CD14-positive monocyte (primary cell): ENCODE measurements around the gene CRADD. TPM values are rescaled to one million over a fixed set of nuclear protein-coding genes. Genes with fewer than 3 reads are reported as not detected.
"Not testable (repeated sequence)": the region's sequence is repeated elsewhere in the genome, so short reads cannot be mapped to it uniquely, and the experiment has no call there.

Experiments used
- DNase-seq, 3 donors: peaks; one replicate each; pipeline ENCODE4 v3.0.0-alpha.2; 2011 to 2022
- H2AFZ ChIP-seq: 2 replicates; pipeline ENCODE4 v1.6.0; 2012; ENCODE audit warnings: mild to moderate bottlenecking, low read depth, low read length, inconsistent platforms; ENCODE audit not compliant: insufficient read depth, poor library complexity, severe bottlenecking
- H3K27ac ChIP-seq, 2 donors: 1 replicate in 1 of 2; 2 replicates in 1 of 2; pipeline ENCODE4 v1.5.1; 2012 to 2013; ENCODE audit warnings: low read length in 2 of 2, control low read depth in 1 of 2, inconsistent platforms in 1 of 2, low read depth in 1 of 2, mild to moderate bottlenecking in 1 of 2
- H3K27me3 ChIP-seq, 2 donors: one replicate each; pipeline versions ENCODE4 v1.6.0 to v1.6.1; 2011 to 2013; ENCODE audit warnings: low read length in 2 of 2; ENCODE audit not compliant: control insufficient read depth in 2 of 2, insufficient read depth in 2 of 2
- H3K36me3 ChIP-seq, 2 donors: replicated peaks in 1 of 2; 1 replicate in 1 of 2; 2 replicates in 1 of 2; pipeline versions ENCODE4 v1.5.1 to v1.6.1; 2012 to 2013; ENCODE audit warnings: low read length in 2 of 2, control low read depth in 1 of 2, inconsistent platforms in 1 of 2, mild to moderate bottlenecking in 1 of 2; ENCODE audit not compliant: insufficient read depth in 2 of 2, control insufficient read depth in 1 of 2
- H3K4me1 ChIP-seq, 2 donors: 1 replicate in 1 of 2; 2 replicates in 1 of 2; pipeline versions ENCODE4 v1.5.1 to v1.6.1; 2012 to 2013; ENCODE audit warnings: low read length in 2 of 2, control low read depth in 1 of 2, inconsistent platforms in 1 of 2, mild to moderate bottlenecking in 1 of 2, moderate library complexity in 1 of 2; ENCODE audit not compliant: insufficient read depth in 2 of 2, control insufficient read depth in 1 of 2
- H3K4me2 ChIP-seq: replicated peaks from 2 replicates; pipeline ENCODE3; 2012; ENCODE audit warnings: low read length, moderate library complexity, mild to moderate bottlenecking; ENCODE audit not compliant: poor library complexity, severe bottlenecking; ENCODE audit errors: extremely low read depth
- H3K4me3 ChIP-seq, 3 experiments: fragments of 200-600 bp in 1 of 3; sonication (generic) in 1 of 3; replicated peaks in 1 of 3; 1 replicate in 2 of 3; 2 replicates in 1 of 3; pipeline ENCODE4 v1.5.1; 2011 to 2013; ENCODE audit warnings: low read length in 3 of 3, mild to moderate bottlenecking in 3 of 3, control low read depth in 2 of 3, low read depth in 2 of 3, inconsistent platforms in 1 of 3, moderate library complexity in 1 of 3
- H3K79me2 ChIP-seq: 2 replicates; pipeline ENCODE4 v1.6.0; 2012; ENCODE audit warnings: mild to moderate bottlenecking, control low read depth, inconsistent platforms, low read length, moderate library complexity; ENCODE audit not compliant: insufficient read depth
- H3K9ac ChIP-seq: 2 replicates; pipeline ENCODE4 v1.6.0; 2017; ENCODE audit warnings: low read length, mild to moderate bottlenecking; ENCODE audit not compliant: insufficient read depth, poor library complexity, severe bottlenecking
- H3K9me3 ChIP-seq, 2 donors: replicated peaks in 1 of 2; 1 replicate in 1 of 2; 2 replicates in 1 of 2; pipeline versions ENCODE4 v1.5.1 to v1.6.1; 2012 to 2013; ENCODE audit warnings: low read length in 2 of 2, control low read depth in 1 of 2; ENCODE audit not compliant: control insufficient read depth in 1 of 2, insufficient read depth in 1 of 2
- H4K20me1 ChIP-seq: 2 replicates; pipeline ENCODE4 v1.6.0; 2012; ENCODE audit warnings: mild to moderate bottlenecking, low read length, control low read depth, moderate library complexity; ENCODE audit not compliant: insufficient read depth
- H3K27ac Mint-ChIP-seq, 7 donors: one replicate each; pipeline ENCODE4 v1.8.0; 2020; ENCODE audit warnings: mild to moderate bottlenecking in 7 of 7, mixed read lengths in 7 of 7, moderate library complexity in 6 of 7, inconsistent platforms in 2 of 7
- H3K27me3 Mint-ChIP-seq, 3 donors: one replicate each; pipeline ENCODE4 v1.8.0; 2021 to 2022; ENCODE audit warnings: low read depth in 3 of 3, mild to moderate bottlenecking in 3 of 3, mixed read lengths in 3 of 3, moderate library complexity in 3 of 3, inconsistent platforms in 1 of 3
- H3K36me3 Mint-ChIP-seq, 2 donors: one replicate each; pipeline ENCODE4 v1.8.0; 2020; ENCODE audit warnings: mixed read lengths in 2 of 2, inconsistent platforms in 1 of 2, mild to moderate bottlenecking in 1 of 2
- H3K4me1 Mint-ChIP-seq: one replicate; pipeline ENCODE4 v1.8.0; 2020; ENCODE audit warnings: mild to moderate bottlenecking, mixed read lengths
- H3K4me3 Mint-ChIP-seq, 2 donors: one replicate each; pipeline ENCODE4 v1.8.0; 2020; ENCODE audit warnings: mild to moderate bottlenecking in 2 of 2, mixed read lengths in 2 of 2, moderate library complexity in 1 of 2
- H3K9me3 Mint-ChIP-seq, 7 donors: one replicate each; pipeline ENCODE4 v1.8.0; 2020 to 2022; ENCODE audit warnings: mixed read lengths in 7 of 7, mild to moderate bottlenecking in 6 of 7, moderate library complexity in 6 of 7, inconsistent platforms in 2 of 7
- CTCF ChIP-seq: fragments of 200-600 bp; IDR thresholded peaks from one replicate; pipeline ENCODE4 v1.8.0; 2022; ENCODE audit warnings: antibody characterized with exemption, mild to moderate bottlenecking
- WGBS: methylation state at CpG from one replicate; pipeline ENCODE4 v1.1.5; 2013; ENCODE audit warnings: missing lambda C conversion rate; ENCODE audit not compliant: insufficient coverage; 5-methylcytosine and 5-hydroxymethylcytosine counted together
- intact Hi-C, 2 donors: fragments of 100-400 bp; cut with micrococcal nuclease; formaldehyde crosslinking; loops; one replicate each; pipeline versions ENCODE4 v1.15.0 to v1.15.1; 2023
- polyA plus RNA-seq, 3 donors: library from polyadenylated mRNA; depleted of rRNA in 1 of 3; unstranded in 2 of 3; stranded (reverse) in 1 of 3; fragments of 300-500 nt in 2 of 3; fragments of >200 nt in 1 of 3; fragmentation: Illumina TruSeq in 2 of 3; gene quantifications; 1 replicate in 2 of 3; 2 replicates in 1 of 3; pipeline ENCODE4 v1.2.3, GENCODE V29; 2012 to 2021

The CRADD gene
- polyA plus RNA-seq, 3 donors: 5.6 to 12.2 (median 11.2) TPM

GRCh38 chr12:93781961-93782360 lies 104.8 kb downstream of the CRADD start:
- H3K36me3 ChIP-seq, H3K79me2 ChIP-seq, H3K27me3 ChIP-seq, H3K9ac ChIP-seq, H3K4me3 Mint-ChIP-seq, H3K36me3 Mint-ChIP-seq, H3K9me3 Mint-ChIP-seq, intact Hi-C loops, H3K27me3 Mint-ChIP-seq, H2AFZ ChIP-seq, H3K4me2 ChIP-seq, DNase-seq, H3K27ac ChIP-seq, H3K27ac Mint-ChIP-seq, H3K9me3 ChIP-seq, H3K4me3 ChIP-seq, H4K20me1 ChIP-seq: not testable (repeated sequence)
- peaks cover 39% of the 10 kb centered on the region for H3K4me1 Mint-ChIP-seq
- peaks cover 14 to 15% of the 10 kb centered on the region in 2 donors for H3K4me1 ChIP-seq
- no CpG with 5 or more reads among the region's 4 CpGs for WGBS

GRCh38 chr12:93782853-93783252 lies 105.7 kb downstream of the CRADD start:
- no peak for DNase-seq
- TF ChIP-seq CTCF: no peak
- Histone ChIP-seq H3K4me1 (peaks cover 5 to 7% of the 10 kb centered on the region in 2 donors), H4K20me1 (no peaks in the 10 kb centered on the region), H3K36me3 (no peaks in the 10 kb centered on the region), H2AFZ (no peak overlapping the region), H3K9ac (no peak overlapping the region), H3K4me3 (no peak overlapping the region), H3K79me2 (no peaks in the 10 kb centered on the region), H3K27ac (no peak overlapping the region), H3K9me3 (no peaks in the 10 kb centered on the region), H3K27me3 (no peaks in the 10 kb centered on the region), H3K4me2 (no peak overlapping the region)
- peaks cover 0 to 2% (median 0%) of the 10 kb centered on the region in 3 donors for H3K27me3 Mint-ChIP-seq
- H3K9me3 Mint-ChIP-seq: peaks cover 0 to 4% (median under 1%) of the 10 kb centered on the region in 7 donors
- no peak overlapping the region for H3K27ac Mint-ChIP-seq
- intact Hi-C loops: no loop called here
- no CpG with 5 or more reads among the region's 1 CpG for WGBS
- peaks cover 30% of the 10 kb centered on the region for H3K4me1 Mint-ChIP-seq
- no peak overlapping the region for H3K4me3 Mint-ChIP-seq
- peaks cover 0 to 4% of the 10 kb centered on the region in 2 donors for H3K36me3 Mint-ChIP-seq
